SK-N-SH (cell line): Measurements from ENCODE around the gene BEX2. TPM values are rescaled to one million over a fixed set of nuclear protein-coding genes. Genes with fewer than 3 reads are reported as not detected.

Experiments used
- CTCF ChIA-PET: fragments of 300-600, 350-600 bp; formaldehyde crosslinking; extraction: SDS; loops from one replicate; lab custom pipeline; 2021; lab: Yijun Ruan, JAX
- POLR2A ChIA-PET: fragments of 350-600 bp; sonication (Branson Sonifier 250); formaldehyde crosslinking; extraction: SDS; loops from one replicate; lab custom pipeline; 2020; ENCODE audit warnings: antibody characterized with exemption, inconsistent platforms; lab: Yijun Ruan, JAX
- DNase-seq: peaks from one replicate; pipeline ENCODE4 v3.0.0; 2012
- H2AFZ ChIP-seq: fragments of 200-600 bp; sonication (generic); 2 replicates; pipeline ENCODE4 v1.8.1; 2016; ENCODE audit warnings: antibody characterized with exemption, mild to moderate bottlenecking, low read depth
- H3F3A ChIP-seq: fragments of 200-600 bp; sonication (generic); replicated peaks from 2 replicates; pipeline ENCODE3; 2016; ENCODE audit warnings: antibody characterized with exemption, mild to moderate bottlenecking; ENCODE audit not compliant: insufficient read depth
- H3K27ac ChIP-seq, 2 experiments: fragments of 200-500 bp in 1 of 2; fragments of 200-600 bp in 1 of 2; sonication (Bioruptor generic) in 1 of 2; sonication (generic), shearing (Covaris generic) in 1 of 2; 2 replicates each; pipeline versions ENCODE4 v1.5.1 to v1.6.1; 2014 to 2016; ENCODE audit warnings: low read depth in 2 of 2, inconsistent platforms in 1 of 2, low read length in 1 of 2, mild to moderate bottlenecking in 1 of 2, mixed read lengths in 1 of 2
- H3K27me3 ChIP-seq: fragments of 200-600 bp; sonication (generic), shearing (Covaris generic); 2 replicates; pipeline ENCODE4 v1.6.1; 2016; ENCODE audit warnings: mixed run types; ENCODE audit not compliant: insufficient read depth
- H3K36me3 ChIP-seq, 2 experiments: fragments of 200-500 bp in 1 of 2; fragments of 200-600 bp in 1 of 2; sonication (Bioruptor generic) in 1 of 2; sonication (generic) in 1 of 2; replicated peaks in 1 of 2; 2 replicates each; pipeline versions ENCODE3 to v1.5.1; 2014 to 2016; ENCODE audit warnings: low read length in 1 of 2, mild to moderate bottlenecking in 1 of 2; ENCODE audit not compliant: insufficient read depth in 2 of 2, control insufficient read depth in 1 of 2
- H3K4me1 ChIP-seq, 2 experiments: fragments of 200-500 bp in 1 of 2; fragments of 200-600 bp in 1 of 2; sonication (Bioruptor generic) in 1 of 2; sonication (generic), shearing (Covaris generic) in 1 of 2; 2 replicates each; pipeline versions ENCODE4 v1.5.1 to v1.6.1; 2014 to 2016; ENCODE audit warnings: low read depth in 1 of 2, low read length in 1 of 2, mixed run types in 1 of 2; ENCODE audit not compliant: insufficient read depth in 2 of 2, control insufficient read depth in 1 of 2
- H3K4me2 ChIP-seq: fragments of 200-600 bp; sonication (generic), shearing (Covaris generic); 2 replicates; pipeline ENCODE4 v1.6.1; 2017; ENCODE audit warnings: mixed run types
- H3K4me3 ChIP-seq, 2 experiments: fragments of 200-500 bp in 1 of 2; fragments of 200-600 bp in 1 of 2; sonication (Bioruptor generic) in 1 of 2; sonication (generic), shearing (Covaris generic) in 1 of 2; 2 replicates each; pipeline versions ENCODE4 v1.5.1 to v1.8.1; 2014 to 2016; ENCODE audit warnings: low read depth in 2 of 2, inconsistent platforms in 1 of 2, low read length in 1 of 2, mild to moderate bottlenecking in 1 of 2, mixed read lengths in 1 of 2, moderate library complexity in 1 of 2
- H3K79me2 ChIP-seq: fragments of 200-600 bp; sonication (generic); 2 replicates; pipeline ENCODE4 v1.8.1; 2017; ENCODE audit warnings: mild to moderate bottlenecking; ENCODE audit not compliant: insufficient read depth
- H3K9ac ChIP-seq: fragments of 200-600 bp; sonication (generic); 2 replicates; pipeline ENCODE4 v1.6.1; 2017; ENCODE audit warnings: mixed run types
- H3K9me2 ChIP-seq: fragments of 200-600 bp; sonication (generic); 2 replicates; pipeline ENCODE4 v1.6.1; 2017; ENCODE audit warnings: mixed run types
- H3K9me3 ChIP-seq: fragments of 200-600 bp; sonication (generic); 2 replicates; pipeline ENCODE4 v1.6.1; 2017; ENCODE audit warnings: mixed run types, mild to moderate bottlenecking, moderate library complexity
- H4K20me1 ChIP-seq: fragments of 200-600 bp; sonication (generic); 2 replicates; pipeline ENCODE4 v1.6.1; 2017; ENCODE audit warnings: mild to moderate bottlenecking, mixed run types; ENCODE audit not compliant: insufficient read depth
- CHD2 ChIP-seq: fragments of 150-350 bp; IDR thresholded peaks from 2 replicates; pipeline ENCODE4 v1.6.1; 2018; ENCODE audit warnings: low read length; ENCODE audit not compliant: partially characterized antibody
- ELF1 ChIP-seq: IDR thresholded peaks from 2 replicates; pipeline ENCODE4 v1.4.0; 2012
- EZH2phosphoT487 ChIP-seq: fragments of 200-600 bp; sonication (generic); IDR thresholded peaks from 2 replicates; pipeline ENCODE4 v1.6.1; 2017; ENCODE audit warnings: low read depth, mixed run types, mild to moderate bottlenecking, antibody characterized with exemption, moderate library complexity, borderline replicate concordance
- FOSL2 ChIP-seq: IDR thresholded peaks from 2 replicates; pipeline ENCODE4 v1.4.0; 2012; ENCODE audit warnings: low read depth, mild to moderate bottlenecking, moderate library complexity, borderline replicate concordance
- FOXJ3 ChIP-seq: sonication (generic); formaldehyde crosslinking; IDR thresholded peaks from 2 replicates; pipeline ENCODE4 v1.5.1; 2020; ENCODE audit warnings: mild to moderate bottlenecking, missing genetic modification reagents
- GATA2 ChIP-seq: sonication (generic); formaldehyde crosslinking; IDR thresholded peaks from 2 replicates; pipeline ENCODE4 v1.5.0; 2020; ENCODE audit warnings: mild to moderate bottlenecking, missing genetic modification reagents
- NRF1 ChIP-seq: IDR thresholded peaks from 2 replicates; pipeline ENCODE4 v1.6.1; 2012; ENCODE audit warnings: low read depth, mild to moderate bottlenecking, low read length
- PBX3 ChIP-seq: IDR thresholded peaks from 2 replicates; pipeline ENCODE4; 2012
- POLR2AphosphoS5 ChIP-seq: IDR thresholded peaks from 2 replicates; pipeline ENCODE4 v1.6.1; 2012; ENCODE audit warnings: low read depth, low read length
- RAD21 ChIP-seq: IDR thresholded peaks from 2 replicates; pipeline ENCODE4 v1.6.1; 2012; ENCODE audit warnings: mild to moderate bottlenecking, low read length
- RFX5 ChIP-seq: IDR thresholded peaks from 2 replicates; pipeline ENCODE4 v1.6.1; 2012; ENCODE audit warnings: mild to moderate bottlenecking, improper control_type of control experiment, low read length
- RXRA ChIP-seq: IDR thresholded peaks from 2 replicates; pipeline ENCODE4 v1.4.0; 2012; ENCODE audit warnings: low read depth, mild to moderate bottlenecking, borderline replicate concordance
- YY1 ChIP-seq: IDR thresholded peaks from 2 replicates; pipeline ENCODE4 v1.4.0; 2012; ENCODE audit warnings: low read depth, mild to moderate bottlenecking
- ZBTB33 ChIP-seq: IDR thresholded peaks from 2 replicates; pipeline ENCODE4 v1.4.0; 2012; ENCODE audit warnings: low read depth, borderline replicate concordance
- WGBS: methylation state at CpG from one replicate; pipeline ENCODE4 v1.1.6; 2017; ENCODE audit warnings: low lambda C conversion rate; 5-methylcytosine and 5-hydroxymethylcytosine counted together
- polyA plus RNA-seq, 3 experiments: library from polyadenylated mRNA; depleted of rRNA; stranded (reverse); fragments of >200 nt; gene quantifications; 2 replicates each; pipeline ENCODE4 v1.2.3, GENCODE V29; 2012
- TF ChIP-seq, protein P1 (sequence below): IDR thresholded peaks from 2 replicates; pipeline ENCODE4 v1.4.0; 2012; ENCODE audit warnings: low read depth, borderline replicate concordance
- TF ChIP-seq, protein P2 (sequence below): fragments of 200-600 bp; sonication (generic); IDR thresholded peaks from 2 replicates; pipeline ENCODE4 v1.6.1; 2017; ENCODE audit warnings: antibody characterized with exemption, mild to moderate bottlenecking, moderate library complexity
- TF ChIP-seq, protein P3 (sequence below): fragments of 150-350 bp; IDR thresholded peaks from 2 replicates; pipeline ENCODE4 v1.6.1; 2016; ENCODE audit warnings: mild to moderate bottlenecking, low read depth, low read length
- TF ChIP-seq, protein P4 (sequence below): fragments of 150-350 bp; IDR thresholded peaks from 2 replicates; pipeline ENCODE4 v1.6.1; 2017; ENCODE audit warnings: antibody characterized with exemption, low read length, low read depth, borderline replicate concordance
- TF ChIP-seq, protein P5 (sequence below): IDR thresholded peaks from 2 replicates; pipeline ENCODE4 v1.6.1; 2012; ENCODE audit warnings: mild to moderate bottlenecking, low read depth, low read length, moderate library complexity

BEX2 gene
- polyA plus RNA-seq, 1 of the 3 experiments (the other 2 are of a cell fraction) = 36.9 TPM

DNA sequence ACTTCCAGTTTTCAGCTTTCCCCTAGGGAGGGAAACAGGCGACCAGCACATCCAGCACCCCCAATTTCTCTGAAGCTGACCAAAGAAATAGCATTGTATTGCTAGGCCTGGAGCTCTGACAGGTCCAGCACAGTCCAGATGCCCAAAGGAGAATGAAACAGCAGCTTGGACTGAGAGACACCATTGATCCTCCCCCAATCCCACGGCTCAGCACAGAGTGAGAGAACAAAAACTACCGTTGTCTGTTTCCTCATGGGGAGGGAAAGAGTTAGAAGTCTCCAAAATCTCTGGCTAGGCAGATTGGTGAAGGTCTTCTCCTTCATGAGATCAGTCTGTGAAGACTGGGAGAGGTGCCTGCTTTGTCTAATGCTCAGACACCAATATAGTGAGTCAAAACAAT, 27.9 kb upstream of the BEX2 start:
- Histone ChIP-seq H3F3A (no peaks in the 10 kb centered on the region), H3K9me3 (no peaks in the 10 kb centered on the region), H3K4me1 (no peaks in the 10 kb centered on the region), H3K9me2 (no peaks in the 10 kb centered on the region), H4K20me1 (no peaks in the 10 kb centered on the region), H3K9ac (no peak overlapping the region), H3K4me3 (no peak overlapping the region), H3K36me3 (no peaks in the 10 kb centered on the region), H3K4me2 (no peak overlapping the region), H3K27ac (no peak overlapping the region), H3K79me2 (no peaks in the 10 kb centered on the region), H2AFZ (no peak overlapping the region), H3K27me3 (0 out of 2 replicates have a peak, but pooled peaks cover 6% of the 10 kb centered on the region)
- ChIA-PET CTCF (interaction anchor here (0.7 to 1.7 kb wide), 3 partner anchors 11 to 126 kb away, joined by 3 to 4 read pairs (median 3); partner anchors contain the start of gene TCEAL9), POLR2A (interaction anchor here (1.0 kb wide), 1 partner anchor 9 kb away, joined by 3 read pairs; the partner anchor contains the start of gene TCEAL7)
- WGBS = 55% methylated on average over 3 of the region's 3 CpGs
- no peak for DNase-seq
- TF ChIP-seq NRF1 (no peak), CHD2 (no peak), RAD21 (no peak), FOSL2 (no peak), RXRA (no peak), RFX5 (no peak), POLR2AphosphoS5 (no peak), ZBTB33 (no peak), PBX3 (no peak), YY1 (no peak), GATA2 (CRISPR knock-in tag) (no peak), EZH2phosphoT487 (no peak), FOXJ3 (CRISPR knock-in tag) (no peak), ELF1 (no peak)
- TF ChIP-seq, protein P1, sequence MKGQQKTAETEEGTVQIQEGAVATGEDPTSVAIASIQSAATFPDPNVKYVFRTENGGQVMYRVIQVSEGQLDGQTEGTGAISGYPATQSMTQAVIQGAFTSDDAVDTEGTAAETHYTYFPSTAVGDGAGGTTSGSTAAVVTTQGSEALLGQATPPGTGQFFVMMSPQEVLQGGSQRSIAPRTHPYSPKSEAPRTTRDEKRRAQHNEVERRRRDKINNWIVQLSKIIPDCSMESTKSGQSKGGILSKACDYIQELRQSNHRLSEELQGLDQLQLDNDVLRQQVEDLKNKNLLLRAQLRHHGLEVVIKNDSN = no peak
- TF ChIP-seq, protein P2, sequence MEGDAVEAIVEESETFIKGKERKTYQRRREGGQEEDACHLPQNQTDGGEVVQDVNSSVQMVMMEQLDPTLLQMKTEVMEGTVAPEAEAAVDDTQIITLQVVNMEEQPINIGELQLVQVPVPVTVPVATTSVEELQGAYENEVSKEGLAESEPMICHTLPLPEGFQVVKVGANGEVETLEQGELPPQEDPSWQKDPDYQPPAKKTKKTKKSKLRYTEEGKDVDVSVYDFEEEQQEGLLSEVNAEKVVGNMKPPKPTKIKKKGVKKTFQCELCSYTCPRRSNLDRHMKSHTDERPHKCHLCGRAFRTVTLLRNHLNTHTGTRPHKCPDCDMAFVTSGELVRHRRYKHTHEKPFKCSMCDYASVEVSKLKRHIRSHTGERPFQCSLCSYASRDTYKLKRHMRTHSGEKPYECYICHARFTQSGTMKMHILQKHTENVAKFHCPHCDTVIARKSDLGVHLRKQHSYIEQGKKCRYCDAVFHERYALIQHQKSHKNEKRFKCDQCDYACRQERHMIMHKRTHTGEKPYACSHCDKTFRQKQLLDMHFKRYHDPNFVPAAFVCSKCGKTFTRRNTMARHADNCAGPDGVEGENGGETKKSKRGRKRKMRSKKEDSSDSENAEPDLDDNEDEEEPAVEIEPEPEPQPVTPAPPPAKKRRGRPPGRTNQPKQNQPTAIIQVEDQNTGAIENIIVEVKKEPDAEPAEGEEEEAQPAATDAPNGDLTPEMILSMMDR = no peak
- TF ChIP-seq, protein P3, sequence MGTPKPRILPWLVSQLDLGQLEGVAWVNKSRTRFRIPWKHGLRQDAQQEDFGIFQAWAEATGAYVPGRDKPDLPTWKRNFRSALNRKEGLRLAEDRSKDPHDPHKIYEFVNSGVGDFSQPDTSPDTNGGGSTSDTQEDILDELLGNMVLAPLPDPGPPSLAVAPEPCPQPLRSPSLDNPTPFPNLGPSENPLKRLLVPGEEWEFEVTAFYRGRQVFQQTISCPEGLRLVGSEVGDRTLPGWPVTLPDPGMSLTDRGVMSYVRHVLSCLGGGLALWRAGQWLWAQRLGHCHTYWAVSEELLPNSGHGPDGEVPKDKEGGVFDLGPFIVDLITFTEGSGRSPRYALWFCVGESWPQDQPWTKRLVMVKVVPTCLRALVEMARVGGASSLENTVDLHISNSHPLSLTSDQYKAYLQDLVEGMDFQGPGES = no peak
- TF ChIP-seq, protein P4, sequence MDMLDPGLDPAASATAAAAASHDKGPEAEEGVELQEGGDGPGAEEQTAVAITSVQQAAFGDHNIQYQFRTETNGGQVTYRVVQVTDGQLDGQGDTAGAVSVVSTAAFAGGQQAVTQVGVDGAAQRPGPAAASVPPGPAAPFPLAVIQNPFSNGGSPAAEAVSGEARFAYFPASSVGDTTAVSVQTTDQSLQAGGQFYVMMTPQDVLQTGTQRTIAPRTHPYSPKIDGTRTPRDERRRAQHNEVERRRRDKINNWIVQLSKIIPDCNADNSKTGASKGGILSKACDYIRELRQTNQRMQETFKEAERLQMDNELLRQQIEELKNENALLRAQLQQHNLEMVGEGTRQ = no peak
- TF ChIP-seq, protein P5, sequence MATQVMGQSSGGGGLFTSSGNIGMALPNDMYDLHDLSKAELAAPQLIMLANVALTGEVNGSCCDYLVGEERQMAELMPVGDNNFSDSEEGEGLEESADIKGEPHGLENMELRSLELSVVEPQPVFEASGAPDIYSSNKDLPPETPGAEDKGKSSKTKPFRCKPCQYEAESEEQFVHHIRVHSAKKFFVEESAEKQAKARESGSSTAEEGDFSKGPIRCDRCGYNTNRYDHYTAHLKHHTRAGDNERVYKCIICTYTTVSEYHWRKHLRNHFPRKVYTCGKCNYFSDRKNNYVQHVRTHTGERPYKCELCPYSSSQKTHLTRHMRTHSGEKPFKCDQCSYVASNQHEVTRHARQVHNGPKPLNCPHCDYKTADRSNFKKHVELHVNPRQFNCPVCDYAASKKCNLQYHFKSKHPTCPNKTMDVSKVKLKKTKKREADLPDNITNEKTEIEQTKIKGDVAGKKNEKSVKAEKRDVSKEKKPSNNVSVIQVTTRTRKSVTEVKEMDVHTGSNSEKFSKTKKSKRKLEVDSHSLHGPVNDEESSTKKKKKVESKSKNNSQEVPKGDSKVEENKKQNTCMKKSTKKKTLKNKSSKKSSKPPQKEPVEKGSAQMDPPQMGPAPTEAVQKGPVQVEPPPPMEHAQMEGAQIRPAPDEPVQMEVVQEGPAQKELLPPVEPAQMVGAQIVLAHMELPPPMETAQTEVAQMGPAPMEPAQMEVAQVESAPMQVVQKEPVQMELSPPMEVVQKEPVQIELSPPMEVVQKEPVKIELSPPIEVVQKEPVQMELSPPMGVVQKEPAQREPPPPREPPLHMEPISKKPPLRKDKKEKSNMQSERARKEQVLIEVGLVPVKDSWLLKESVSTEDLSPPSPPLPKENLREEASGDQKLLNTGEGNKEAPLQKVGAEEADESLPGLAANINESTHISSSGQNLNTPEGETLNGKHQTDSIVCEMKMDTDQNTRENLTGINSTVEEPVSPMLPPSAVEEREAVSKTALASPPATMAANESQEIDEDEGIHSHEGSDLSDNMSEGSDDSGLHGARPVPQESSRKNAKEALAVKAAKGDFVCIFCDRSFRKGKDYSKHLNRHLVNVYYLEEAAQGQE = no peak
